GM18951 (cell line): ENCODE results near the gene DNA2.
"Not testable (repeated sequence)": the region's sequence is repeated elsewhere in the genome, so short reads cannot be mapped to it uniquely, and the experiment has no call there.

Source experiments
- POLR2A ChIP-seq: IDR thresholded peaks from 4 replicates; pipeline ENCODE4 v1.6.1; 2011; ENCODE audit warnings: mild to moderate bottlenecking; ENCODE audit not compliant: insufficient read length, insufficient read depth; ENCODE audit errors: extremely low read depth
- in situ Hi-C: fragments of 300-500 bp; cut with MboI; formaldehyde crosslinking; loops from one replicate; pipeline ENCODE4 v1.12.0; 2022; ENCODE audit warnings: low sequenced_read_pairs, mixed read lengths, inconsistent platforms; ENCODE audit not compliant: unreplicated experiment

Gene DNA2

DNA sequence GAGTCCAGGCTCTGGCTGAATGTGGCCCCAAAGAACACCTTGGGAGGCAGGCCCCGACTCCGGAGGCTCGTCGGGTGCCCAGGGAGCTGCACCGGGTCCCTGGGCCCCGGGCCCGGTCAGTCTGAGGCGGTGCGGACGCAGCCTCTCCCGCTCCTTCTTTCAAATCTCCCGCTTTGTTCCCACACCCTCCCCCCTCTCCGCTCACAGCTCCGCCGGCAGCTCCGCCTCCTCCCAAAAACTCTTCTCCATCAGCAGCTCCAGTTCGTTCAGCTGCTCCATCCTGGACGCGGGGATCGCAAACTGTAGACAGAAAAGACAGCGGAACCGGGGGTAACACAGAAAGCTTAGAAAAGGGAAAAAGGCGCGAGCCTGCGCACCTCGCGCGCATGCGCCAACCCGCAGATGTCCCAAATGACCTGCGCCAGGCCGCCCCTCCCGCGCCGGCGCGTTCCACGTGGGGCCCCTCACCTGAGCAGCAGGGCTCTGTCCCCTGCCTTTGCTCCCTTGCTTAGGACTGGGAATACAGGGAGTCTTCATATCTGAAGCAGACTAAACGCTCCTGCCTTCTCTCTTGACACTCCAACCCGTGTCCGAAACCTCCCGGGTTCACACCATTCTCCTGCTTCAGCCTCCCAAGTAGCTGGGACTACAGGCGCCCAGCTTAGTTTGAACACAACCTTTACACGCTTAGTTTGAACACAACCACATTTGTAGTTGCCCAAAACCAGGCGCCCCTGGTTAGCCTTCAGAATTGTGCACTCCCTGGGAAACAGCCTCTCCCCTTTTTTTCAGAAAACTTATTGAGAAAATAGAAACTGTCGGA lies at the start of gene DNA2:
TSS of gene DNA2 (minus strand) at position 388 of the 823 bp plus-strand sequence. CDS start at position 279, 109 bp downstream.
- in situ Hi-C loops, result no loop called here
- peak; percentile 73 for TF ChIP-seq POLR2A

DNA sequence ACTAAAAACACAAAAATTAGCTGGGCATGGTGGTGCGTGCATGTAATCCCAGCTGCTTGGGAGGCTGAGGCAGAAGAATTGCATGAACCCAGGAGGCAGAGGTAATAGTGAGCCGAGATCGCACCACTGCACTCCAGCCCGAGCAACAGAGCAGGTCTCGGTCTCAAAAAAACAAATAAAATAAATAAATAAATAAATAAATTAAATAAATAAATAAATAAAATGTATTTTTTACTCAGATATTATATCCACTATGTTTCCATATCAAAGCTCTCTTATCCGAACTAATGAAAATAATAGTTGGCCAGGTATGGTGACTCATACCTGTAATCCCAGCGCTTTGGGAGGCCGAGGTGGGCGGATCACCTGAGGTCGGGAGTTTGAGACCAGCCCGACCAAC lies 46.8 kb upstream of the DNA2 start:
- in situ Hi-C loops, result not testable (repeated sequence)

GRCh38 chr10:68517188-68517587 lies 45.4 kb upstream of the DNA2 start:
- no peak for TF ChIP-seq POLR2A
- in situ Hi-C loops, result no loop called here

DNA sequence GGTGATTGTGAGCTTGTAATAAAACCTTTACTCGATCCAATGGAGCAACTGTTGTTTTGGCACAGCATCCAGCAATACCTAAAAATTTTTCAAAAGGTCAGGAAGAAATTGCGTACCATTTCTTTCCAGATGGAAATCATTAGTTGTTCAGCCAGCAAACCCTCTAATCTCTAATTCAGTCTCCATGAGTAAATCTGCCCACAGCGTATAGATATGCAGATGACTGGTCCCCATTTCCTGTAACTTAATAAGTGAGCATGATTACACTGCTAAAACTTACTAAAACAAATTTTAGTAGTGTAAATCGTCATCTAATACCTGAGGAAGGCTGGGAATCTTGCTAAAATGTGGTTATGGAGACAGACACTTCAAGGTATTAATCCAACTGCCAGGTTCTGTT lies 45.0 kb upstream of the DNA2 start:
- in situ Hi-C loops, result no loop called here
- TF ChIP-seq POLR2A, result no peak

- in situ Hi-C loops, result not testable (repeated sequence)
These were observed 44.4 kb upstream of the DNA2 start for GRCh38 chr10:68516216-68516615.

- TF ChIP-seq POLR2A, result no peak
- in situ Hi-C loops, result no loop called here
These were observed 36.3 kb upstream of the DNA2 start for GRCh38 chr10:68508090-68508489.

DNA sequence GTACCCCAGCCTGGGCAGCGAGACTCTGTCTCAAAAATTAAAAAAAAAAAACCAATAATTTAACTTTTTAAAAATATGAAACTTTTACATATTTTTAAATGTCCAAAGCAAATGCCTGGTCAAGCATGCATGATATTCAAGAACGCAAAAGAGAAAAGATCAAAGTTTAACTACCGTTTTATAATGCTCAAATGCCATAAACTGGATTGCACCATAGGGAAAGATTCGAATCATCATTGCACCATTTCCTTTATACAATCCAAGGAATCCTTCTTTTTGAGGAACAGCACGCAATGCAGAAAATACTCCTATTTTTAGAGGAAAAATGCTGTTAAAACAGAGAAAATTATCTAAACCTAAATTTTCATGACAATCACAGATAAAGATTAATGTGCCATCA lies 34.6 kb upstream of the DNA2 start:
- in situ Hi-C loops, result no loop called here
- no peak for TF ChIP-seq POLR2A

GRCh38 chr10:68502846-68503245 lies 31.1 kb upstream of the DNA2 start:
- in situ Hi-C loops, result no loop called here

DNA sequence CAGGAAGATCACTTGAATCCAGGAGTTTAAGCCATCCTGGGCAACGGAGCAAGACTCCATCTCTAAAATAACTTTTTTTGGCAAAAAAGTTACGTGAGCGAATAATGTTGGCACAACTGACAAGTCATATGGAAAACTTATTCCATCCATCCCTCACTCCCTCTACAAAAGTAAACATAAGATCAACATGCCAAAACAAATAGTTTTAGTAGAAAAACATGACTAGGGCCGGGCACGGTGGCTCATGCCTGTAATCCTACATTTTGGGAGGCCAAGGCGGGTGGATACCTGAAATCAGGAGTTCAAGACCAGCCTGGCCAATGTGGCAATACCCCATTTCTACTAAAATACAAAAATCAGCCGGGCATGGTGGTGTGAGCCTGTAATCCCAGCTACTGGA lies 29.9 kb upstream of the DNA2 start:
- no peak for TF ChIP-seq POLR2A
- in situ Hi-C loops, result no loop called here

More at GRCh38 chr10:68502846-68503245, 31.1 kb upstream of the DNA2 start:
- no peak for TF ChIP-seq POLR2A

DNA sequence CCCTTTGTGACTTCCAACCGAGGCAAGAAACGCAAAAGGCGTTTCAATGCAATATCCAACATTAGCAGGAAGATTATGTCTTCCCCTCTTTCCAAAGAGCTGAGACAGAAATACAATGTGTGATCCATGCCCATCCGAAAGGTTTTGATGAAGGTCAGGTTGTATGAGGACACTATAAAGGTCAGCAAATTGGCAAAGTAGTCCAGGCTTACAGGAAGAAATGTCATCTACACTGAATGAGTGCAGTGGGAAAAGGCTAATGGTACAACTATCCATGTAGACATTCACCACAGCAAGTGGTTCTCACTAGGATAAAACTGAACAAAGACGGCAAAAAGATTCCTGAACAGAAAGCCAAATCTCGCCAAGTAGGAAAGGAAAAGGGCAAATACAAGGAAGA lies 27.8 kb upstream of the DNA2 start:
- in situ Hi-C loops, result no loop called here
- TF ChIP-seq POLR2A, result no peak

DNA sequence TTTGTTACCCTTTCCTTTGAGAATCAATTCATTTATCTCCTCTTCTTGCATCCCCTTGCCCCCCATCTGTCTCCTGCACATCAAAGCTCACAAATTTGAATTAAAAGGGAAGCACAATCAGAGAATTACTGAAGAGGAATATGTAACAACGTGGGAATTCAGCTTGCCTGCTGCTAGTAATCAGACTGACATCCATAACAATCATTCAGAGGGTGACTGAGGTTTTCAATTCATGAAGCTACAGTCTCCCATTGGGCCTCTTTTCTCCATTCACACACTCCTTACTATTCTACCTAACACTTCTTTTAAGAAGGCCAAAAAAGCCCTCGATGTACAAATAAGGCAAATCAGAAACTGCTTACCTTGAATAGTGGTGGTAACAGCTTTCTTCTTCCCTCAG lies 24.3 kb upstream of the DNA2 start:
- no peak for TF ChIP-seq POLR2A
- in situ Hi-C loops, result no loop called here

DNA sequence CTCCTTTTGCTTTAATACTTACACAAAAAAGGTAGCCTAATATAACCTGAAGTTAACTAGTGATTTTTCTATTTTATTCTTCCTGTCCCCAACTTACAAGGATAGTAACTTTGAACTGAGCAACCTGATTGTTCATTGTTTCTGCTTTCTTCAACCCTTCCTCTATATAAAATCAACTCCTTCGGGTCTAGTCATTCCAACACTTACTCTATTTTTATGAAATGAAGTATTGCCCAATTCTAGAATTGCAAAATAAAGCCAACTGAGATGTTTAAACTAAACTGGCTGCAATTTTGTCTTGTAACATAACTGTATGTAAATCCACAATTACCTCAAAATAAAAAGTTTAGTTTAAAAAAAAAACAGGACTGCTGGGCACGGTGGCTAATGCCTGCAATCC lies 20.3 kb upstream of the DNA2 start:
- in situ Hi-C loops, result no loop called here
- TF ChIP-seq POLR2A, result no peak

DNA sequence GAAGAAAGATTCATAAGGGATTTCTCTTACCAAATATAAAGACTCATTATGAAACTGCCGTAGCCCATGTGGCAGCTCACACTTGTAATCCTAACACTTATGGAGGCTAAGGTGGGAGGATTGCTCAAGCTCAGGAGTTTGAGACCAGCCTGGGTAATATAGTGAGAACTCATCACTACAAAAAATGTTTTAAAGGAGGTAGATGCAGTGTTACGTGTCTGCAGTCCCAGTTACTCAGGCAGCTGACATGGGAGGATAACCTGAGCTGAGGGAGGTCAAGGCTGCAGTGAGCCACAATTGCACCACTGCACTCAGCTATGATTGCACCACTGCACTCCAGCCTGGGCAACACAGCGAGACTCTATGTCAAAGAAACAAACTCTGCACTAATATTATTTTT lies 18.1 kb upstream of the DNA2 start:
- in situ Hi-C loops, result no loop called here
- TF ChIP-seq POLR2A, result no peak

DNA sequence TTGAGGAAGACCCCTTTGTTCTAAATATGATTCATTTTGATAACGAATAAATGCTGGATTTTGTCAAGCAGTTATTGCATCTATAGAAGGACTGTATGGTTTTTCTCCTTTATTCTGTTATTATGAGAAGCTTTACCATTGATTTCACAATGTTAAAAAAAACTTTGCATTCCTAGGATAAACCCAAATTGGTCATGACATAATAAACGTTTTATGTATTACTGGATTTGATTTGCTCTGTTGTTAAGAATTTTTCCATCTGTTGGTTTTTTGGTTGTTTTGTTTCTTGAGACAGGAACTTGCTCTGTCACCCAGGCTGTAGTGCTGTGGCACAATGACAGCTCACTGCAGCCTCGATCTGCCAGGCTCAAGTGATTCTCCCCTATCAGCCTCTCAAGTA lies 2.2 kb upstream of the DNA2 start:
- in situ Hi-C loops, result no loop called here
- no peak for TF ChIP-seq POLR2A
